ENCODE measurements around the gene NLGN1. TPM values are rescaled to one million over a fixed set of nuclear protein-coding genes. Genes with fewer than 3 reads are reported as not detected.

NLGN1 gene
- total RNA-seq, 1 experiment from 2014 or later, result 0.85 TPM

DNA sequence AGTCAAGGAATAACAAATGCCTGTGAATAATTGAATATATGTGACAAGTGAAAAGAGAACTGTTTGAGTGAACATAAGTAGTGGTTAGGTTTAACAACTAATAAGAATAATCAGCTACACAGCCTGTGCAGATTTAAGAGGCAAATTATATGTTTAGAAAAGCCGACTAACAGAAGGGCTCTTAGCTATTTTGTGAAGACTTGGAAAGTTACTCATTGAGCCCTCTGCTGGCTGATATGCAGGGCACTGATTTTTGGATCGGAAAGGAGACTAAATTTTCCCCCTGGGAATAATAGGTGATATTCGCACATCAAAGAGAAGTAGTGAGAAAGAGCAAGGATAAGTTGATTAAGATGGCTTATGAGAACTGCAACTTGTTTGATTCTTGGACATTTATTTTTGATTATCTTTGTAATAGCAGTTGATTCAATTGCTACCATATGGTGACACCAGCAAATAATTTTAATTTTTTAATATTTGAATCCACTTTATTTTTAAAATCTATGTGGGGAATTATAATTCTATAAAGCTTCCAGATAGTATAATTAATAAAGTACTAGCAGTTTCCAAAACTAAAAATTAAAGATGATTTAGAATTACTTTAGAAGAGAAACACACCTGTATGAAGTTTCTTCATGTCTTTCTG is 156.2 kb downstream of the NLGN1 start:
- no peak overlapping the region for H3K4me3 ChIP-seq (ENCODE audit: low read depth in 2 of 2, low read length in 2 of 2)
- ChIA-PET POLR2A (no interaction called here), CTCF (no interaction called here)
- DNase-seq (ENCODE audit: low read depth, low spot score), result peak; percentile 15
- no peaks in the 10 kb centered on the region for H3K36me3 ChIP-seq (ENCODE audit: control insufficient read depth, insufficient read depth, low read length)
- no peak for ATAC-seq
- no peak overlapping the region for H3K27ac ChIP-seq (ENCODE audit: low read length)
- TF ChIP-seq TCF7L2 (IDR thresholded peaks at IDR 0.05; ENCODE audit: low read depth, low read length) (no peak), POLR2AphosphoS5 (IDR thresholded peaks at IDR 0.05; ENCODE audit: low read depth, low read length) (no peak), SIN3A (IDR thresholded peaks at IDR 0.05; ENCODE audit: borderline replicate concordance, insufficient read depth, low read depth, low read length) (no peak)
- TF ChIP-seq, protein P1, sequence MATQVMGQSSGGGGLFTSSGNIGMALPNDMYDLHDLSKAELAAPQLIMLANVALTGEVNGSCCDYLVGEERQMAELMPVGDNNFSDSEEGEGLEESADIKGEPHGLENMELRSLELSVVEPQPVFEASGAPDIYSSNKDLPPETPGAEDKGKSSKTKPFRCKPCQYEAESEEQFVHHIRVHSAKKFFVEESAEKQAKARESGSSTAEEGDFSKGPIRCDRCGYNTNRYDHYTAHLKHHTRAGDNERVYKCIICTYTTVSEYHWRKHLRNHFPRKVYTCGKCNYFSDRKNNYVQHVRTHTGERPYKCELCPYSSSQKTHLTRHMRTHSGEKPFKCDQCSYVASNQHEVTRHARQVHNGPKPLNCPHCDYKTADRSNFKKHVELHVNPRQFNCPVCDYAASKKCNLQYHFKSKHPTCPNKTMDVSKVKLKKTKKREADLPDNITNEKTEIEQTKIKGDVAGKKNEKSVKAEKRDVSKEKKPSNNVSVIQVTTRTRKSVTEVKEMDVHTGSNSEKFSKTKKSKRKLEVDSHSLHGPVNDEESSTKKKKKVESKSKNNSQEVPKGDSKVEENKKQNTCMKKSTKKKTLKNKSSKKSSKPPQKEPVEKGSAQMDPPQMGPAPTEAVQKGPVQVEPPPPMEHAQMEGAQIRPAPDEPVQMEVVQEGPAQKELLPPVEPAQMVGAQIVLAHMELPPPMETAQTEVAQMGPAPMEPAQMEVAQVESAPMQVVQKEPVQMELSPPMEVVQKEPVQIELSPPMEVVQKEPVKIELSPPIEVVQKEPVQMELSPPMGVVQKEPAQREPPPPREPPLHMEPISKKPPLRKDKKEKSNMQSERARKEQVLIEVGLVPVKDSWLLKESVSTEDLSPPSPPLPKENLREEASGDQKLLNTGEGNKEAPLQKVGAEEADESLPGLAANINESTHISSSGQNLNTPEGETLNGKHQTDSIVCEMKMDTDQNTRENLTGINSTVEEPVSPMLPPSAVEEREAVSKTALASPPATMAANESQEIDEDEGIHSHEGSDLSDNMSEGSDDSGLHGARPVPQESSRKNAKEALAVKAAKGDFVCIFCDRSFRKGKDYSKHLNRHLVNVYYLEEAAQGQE (IDR thresholded peaks at IDR 0.05; ENCODE audit: insufficient read depth in 1 of 2, low read depth in 2 of 2, low read length in 1 of 2), result no peak
- TF ChIP-seq, protein P2, sequence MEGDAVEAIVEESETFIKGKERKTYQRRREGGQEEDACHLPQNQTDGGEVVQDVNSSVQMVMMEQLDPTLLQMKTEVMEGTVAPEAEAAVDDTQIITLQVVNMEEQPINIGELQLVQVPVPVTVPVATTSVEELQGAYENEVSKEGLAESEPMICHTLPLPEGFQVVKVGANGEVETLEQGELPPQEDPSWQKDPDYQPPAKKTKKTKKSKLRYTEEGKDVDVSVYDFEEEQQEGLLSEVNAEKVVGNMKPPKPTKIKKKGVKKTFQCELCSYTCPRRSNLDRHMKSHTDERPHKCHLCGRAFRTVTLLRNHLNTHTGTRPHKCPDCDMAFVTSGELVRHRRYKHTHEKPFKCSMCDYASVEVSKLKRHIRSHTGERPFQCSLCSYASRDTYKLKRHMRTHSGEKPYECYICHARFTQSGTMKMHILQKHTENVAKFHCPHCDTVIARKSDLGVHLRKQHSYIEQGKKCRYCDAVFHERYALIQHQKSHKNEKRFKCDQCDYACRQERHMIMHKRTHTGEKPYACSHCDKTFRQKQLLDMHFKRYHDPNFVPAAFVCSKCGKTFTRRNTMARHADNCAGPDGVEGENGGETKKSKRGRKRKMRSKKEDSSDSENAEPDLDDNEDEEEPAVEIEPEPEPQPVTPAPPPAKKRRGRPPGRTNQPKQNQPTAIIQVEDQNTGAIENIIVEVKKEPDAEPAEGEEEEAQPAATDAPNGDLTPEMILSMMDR (IDR thresholded peaks at IDR 0.05), result peak; percentile 68; the same call in 1 of the 2 replicates
- in situ Hi-C loops (cut with HindIII; ENCODE audit: low pct_unique_long_range_greater_than_20kb, low sequenced_read_pairs), result no loop called here
- H3K4me1 ChIP-seq (ENCODE audit: control insufficient read depth, insufficient read depth, low read length), result no peaks in the 10 kb centered on the region
- intact Hi-C loops (cut with micrococcal nuclease; ENCODE audit: unreplicated experiment), result loop anchor here (2.0 kb wide), 1 partner anchor 143 kb away; no protein-coding TSS in a partner anchor
- no peaks in the 10 kb centered on the region for H3K27me3 ChIP-seq (ENCODE audit: control insufficient read depth, insufficient read depth, low read length)
- no peaks in the 10 kb centered on the region; the same call in 1 of the 2 replicates for H3K9me3 ChIP-seq (ENCODE audit: control insufficient read depth, insufficient read depth, low read depth, low read length)
- BruUV-seq (replicated peaks), result no TSS peak

DNA sequence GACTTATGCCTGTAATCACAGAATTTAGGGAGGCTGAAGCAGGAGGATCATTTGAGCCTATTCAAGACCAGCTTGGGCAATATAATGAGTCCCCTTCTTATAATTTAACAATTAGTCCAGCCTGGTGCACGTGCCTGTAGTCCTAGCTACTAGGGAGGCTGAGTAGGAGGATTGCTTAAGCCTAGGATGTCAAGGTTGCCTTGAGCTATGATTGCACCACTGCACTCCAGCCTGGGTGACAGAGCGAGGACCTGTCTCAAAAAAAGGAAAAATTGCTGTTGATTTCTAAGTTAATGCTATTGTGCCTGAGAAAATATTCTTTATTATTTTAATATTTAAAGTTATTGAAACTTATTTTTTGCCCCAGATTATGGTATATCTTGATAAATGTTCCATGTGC is 159.0 kb downstream of the NLGN1 start:
- no peak for DNase-seq (ENCODE audit: low read depth, low spot score)
- no peak overlapping the region for H3K4me3 ChIP-seq (ENCODE audit: low read depth in 2 of 2, low read length in 2 of 2)
- 0 out of 2 replicates have a peak, but pooled peaks cover 4% of the 10 kb centered on the region for H3K9me3 ChIP-seq (ENCODE audit: control insufficient read depth, insufficient read depth, low read depth, low read length)
- no peaks in the 10 kb centered on the region for H3K4me1 ChIP-seq (ENCODE audit: control insufficient read depth, insufficient read depth, low read length)
- TF ChIP-seq TCF7L2 (IDR thresholded peaks at IDR 0.05; ENCODE audit: low read depth, low read length) (no peak), SIN3A (IDR thresholded peaks at IDR 0.05; ENCODE audit: borderline replicate concordance, insufficient read depth, low read depth, low read length) (no peak), POLR2AphosphoS5 (IDR thresholded peaks at IDR 0.05; ENCODE audit: low read depth, low read length) (no peak)
- TF ChIP-seq, protein P1 (IDR thresholded peaks at IDR 0.05; ENCODE audit: insufficient read depth in 1 of 2, low read depth in 2 of 2, low read length in 1 of 2), result no peak
- TF ChIP-seq, protein P2 (IDR thresholded peaks at IDR 0.05), result no peak
- no TSS peak for BruUV-seq (replicated peaks)
- intact Hi-C loops (cut with micrococcal nuclease; ENCODE audit: unreplicated experiment) (no loop called here), in situ Hi-C loops (cut with HindIII; ENCODE audit: low pct_unique_long_range_greater_than_20kb, low sequenced_read_pairs) (no loop called here)
- ATAC-seq, result no peak
- CTCF ChIA-PET, result no interaction called here
- H3K27me3 ChIP-seq (ENCODE audit: control insufficient read depth, insufficient read depth, low read length), result no peaks in the 10 kb centered on the region
- POLR2A ChIA-PET, result no interaction called here
- no peaks in the 10 kb centered on the region for H3K36me3 ChIP-seq (ENCODE audit: control insufficient read depth, insufficient read depth, low read length)
- H3K27ac ChIP-seq (ENCODE audit: low read length), result no peak overlapping the region

Data from Panc1 (cell line).